ENCODE measurements around the gene PLXNA4.

- TF ChIP-seq POLR2A (IDR thresholded peaks at IDR 0.05) = no peak
- TF ChIP-seq, protein P1, sequence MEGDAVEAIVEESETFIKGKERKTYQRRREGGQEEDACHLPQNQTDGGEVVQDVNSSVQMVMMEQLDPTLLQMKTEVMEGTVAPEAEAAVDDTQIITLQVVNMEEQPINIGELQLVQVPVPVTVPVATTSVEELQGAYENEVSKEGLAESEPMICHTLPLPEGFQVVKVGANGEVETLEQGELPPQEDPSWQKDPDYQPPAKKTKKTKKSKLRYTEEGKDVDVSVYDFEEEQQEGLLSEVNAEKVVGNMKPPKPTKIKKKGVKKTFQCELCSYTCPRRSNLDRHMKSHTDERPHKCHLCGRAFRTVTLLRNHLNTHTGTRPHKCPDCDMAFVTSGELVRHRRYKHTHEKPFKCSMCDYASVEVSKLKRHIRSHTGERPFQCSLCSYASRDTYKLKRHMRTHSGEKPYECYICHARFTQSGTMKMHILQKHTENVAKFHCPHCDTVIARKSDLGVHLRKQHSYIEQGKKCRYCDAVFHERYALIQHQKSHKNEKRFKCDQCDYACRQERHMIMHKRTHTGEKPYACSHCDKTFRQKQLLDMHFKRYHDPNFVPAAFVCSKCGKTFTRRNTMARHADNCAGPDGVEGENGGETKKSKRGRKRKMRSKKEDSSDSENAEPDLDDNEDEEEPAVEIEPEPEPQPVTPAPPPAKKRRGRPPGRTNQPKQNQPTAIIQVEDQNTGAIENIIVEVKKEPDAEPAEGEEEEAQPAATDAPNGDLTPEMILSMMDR (IDR thresholded peaks at IDR 0.05) = no peak
Measured at GRCh38 chr7:132087421-132087820, 488.8 kb downstream of the PLXNA4 start.

Measured in lower leg skin (tissue), 3 donors.